PC-9 (cell line): ENCODE measurements around the gene IQSEC1. TPM values are rescaled to one million over a fixed set of nuclear protein-coding genes. Genes with fewer than 3 reads are reported as not detected.

Experiments used
- BruUV-seq: library from RNA; stranded (reverse); fragments of 400-500 nt; replicated peaks from 2 replicates; lab custom pipeline; 2021; lab: Mats Ljungman, UMichigan
- CTCF ChIA-PET: fragments of 300-600 bp; sonication (Branson Sonifier 250); formaldehyde crosslinking; loops from one replicate; lab custom pipeline; 2022; ENCODE audit warnings: antibody characterized with exemption; lab: Charles Lee
- POLR2A ChIA-PET: fragments of 300-600 bp; sonication (Branson Sonifier 250); formaldehyde crosslinking; loops from one replicate; lab custom pipeline; 2022; ENCODE audit warnings: antibody characterized with exemption; ENCODE audit not compliant: unreplicated experiment; lab: Charles Lee
- DNase-seq, 2 experiments: peaks; one replicate each; pipeline versions ENCODE4 v3.0.0 to v3.0.0-alpha.2; 2015 to 2022; ENCODE audit warnings: mixed read lengths in 1 of 2
- H2AFZ ChIP-seq: fragments of 200-600 bp; sonication (generic); 2 replicates; pipeline ENCODE4 v1.8.1; 2017; ENCODE audit warnings: antibody characterized with exemption
- H3F3A ChIP-seq: fragments of 200-600 bp; sonication (generic); 2 replicates; pipeline ENCODE4 v1.8.1; 2017; ENCODE audit warnings: antibody characterized with exemption, mild to moderate bottlenecking, low read depth; ENCODE audit not compliant: insufficient read depth
- H3K27ac ChIP-seq: fragments of 200-600 bp; sonication (generic); 2 replicates; pipeline ENCODE4 v1.6.1; 2016; ENCODE audit warnings: mixed run types
- H3K27me3 ChIP-seq: fragments of 200-600 bp; sonication (generic); 2 replicates; pipeline ENCODE4 v1.6.1; 2016; ENCODE audit warnings: low read depth, mixed run types; ENCODE audit not compliant: insufficient read depth
- H3K36me3 ChIP-seq: fragments of 200-600 bp; sonication (generic); 2 replicates; pipeline ENCODE4 v1.6.1; 2016; ENCODE audit warnings: low read depth, mixed run types
- H3K4me1 ChIP-seq: fragments of 200-600 bp; sonication (generic); replicated peaks from 2 replicates; pipeline ENCODE4 v1.6.1; 2016; ENCODE audit warnings: mixed run types; ENCODE audit not compliant: insufficient read depth
- H3K4me2 ChIP-seq: fragments of 200-600 bp; sonication (generic); 2 replicates; pipeline ENCODE4 v1.6.1; 2017; ENCODE audit warnings: mixed run types
- H3K4me3 ChIP-seq: fragments of 200-600 bp; sonication (generic); 2 replicates; pipeline ENCODE4 v1.6.1; 2016; ENCODE audit warnings: mixed run types
- H3K79me2 ChIP-seq: fragments of 200-600 bp; sonication (generic); 2 replicates; pipeline ENCODE4 v1.6.1; 2017; ENCODE audit warnings: low read depth, mixed run types
- H3K9me2 ChIP-seq: fragments of 200-600 bp; sonication (generic); 2 replicates; pipeline ENCODE4 v1.8.1; 2017; ENCODE audit warnings: mild to moderate bottlenecking; ENCODE audit not compliant: insufficient read depth
- H3K9me3 ChIP-seq: fragments of 200-600 bp; sonication (generic); 2 replicates; pipeline ENCODE4 v1.8.1; 2016; ENCODE audit warnings: low read depth; ENCODE audit not compliant: insufficient read depth
- H4K20me1 ChIP-seq: fragments of 200-600 bp; sonication (generic); 2 replicates; pipeline ENCODE4 v1.8.1; 2017; ENCODE audit not compliant: insufficient read depth
- EZH2 ChIP-seq: fragments of 200-600 bp; sonication (generic); IDR thresholded peaks from 2 replicates; pipeline ENCODE4 v1.8.0; 2017; ENCODE audit warnings: antibody characterized with exemption, low read depth
- intact Hi-C: fragments of 100-400 bp; cut with micrococcal nuclease; formaldehyde crosslinking; loops from one replicate; pipeline ENCODE4 v1.10.0; 2022; ENCODE audit not compliant: unreplicated experiment
- total RNA-seq: library from RNA; stranded (reverse); gene quantifications from 2 replicates; pipeline ENCODE4 v1.2.3, GENCODE V29; 2021
- TF ChIP-seq, protein P1 (sequence below): fragments of 200-600 bp; sonication (generic); conservative IDR thresholded peaks from 2 replicates; pipeline ENCODE4 v1.6.1; 2017; ENCODE audit warnings: mixed run types, antibody characterized with exemption, mild to moderate bottlenecking, moderate library complexity

IQSEC1 gene
- total RNA-seq, 1 experiment from 2014 or later: 30.7 TPM

DNA sequence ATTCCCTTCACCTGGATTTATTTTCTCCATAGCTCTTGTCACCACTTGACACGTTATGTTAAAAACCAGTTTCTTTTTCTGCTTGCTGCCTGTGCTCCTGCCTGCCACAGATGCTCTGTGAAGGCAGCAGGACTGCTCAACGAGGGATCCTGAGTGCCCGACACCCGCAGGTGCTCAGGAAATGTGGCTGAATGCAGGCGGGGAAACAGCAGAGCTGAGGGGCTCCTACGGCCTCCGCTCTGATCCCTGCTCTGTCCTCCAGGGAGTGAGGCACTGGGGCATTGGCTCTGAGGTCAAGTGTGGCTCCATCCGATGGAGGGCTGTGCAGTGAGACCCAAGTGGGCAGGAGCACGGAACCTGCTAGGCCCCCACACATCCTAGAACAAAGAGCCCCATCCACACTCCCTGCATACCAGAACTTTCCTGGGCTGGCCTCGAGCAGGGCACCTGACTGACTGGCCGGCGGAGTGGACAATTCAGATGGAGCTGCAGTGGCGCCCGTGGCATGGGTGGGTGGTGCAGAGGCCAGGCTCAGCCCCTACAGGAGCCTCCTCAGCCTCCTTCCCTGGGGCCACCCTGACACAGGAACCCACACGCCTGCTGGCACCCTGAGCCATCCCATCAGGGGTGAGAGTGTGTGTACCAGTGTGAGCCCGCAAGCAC, 27.9 kb downstream of the IQSEC1 start:
- H3K9me3 ChIP-seq: no peaks in the 10 kb centered on the region
- no peaks in the 10 kb centered on the region for H3K9me2 ChIP-seq
- no peaks in the 10 kb centered on the region for H3K4me1 ChIP-seq
- TF ChIP-seq, protein P1, sequence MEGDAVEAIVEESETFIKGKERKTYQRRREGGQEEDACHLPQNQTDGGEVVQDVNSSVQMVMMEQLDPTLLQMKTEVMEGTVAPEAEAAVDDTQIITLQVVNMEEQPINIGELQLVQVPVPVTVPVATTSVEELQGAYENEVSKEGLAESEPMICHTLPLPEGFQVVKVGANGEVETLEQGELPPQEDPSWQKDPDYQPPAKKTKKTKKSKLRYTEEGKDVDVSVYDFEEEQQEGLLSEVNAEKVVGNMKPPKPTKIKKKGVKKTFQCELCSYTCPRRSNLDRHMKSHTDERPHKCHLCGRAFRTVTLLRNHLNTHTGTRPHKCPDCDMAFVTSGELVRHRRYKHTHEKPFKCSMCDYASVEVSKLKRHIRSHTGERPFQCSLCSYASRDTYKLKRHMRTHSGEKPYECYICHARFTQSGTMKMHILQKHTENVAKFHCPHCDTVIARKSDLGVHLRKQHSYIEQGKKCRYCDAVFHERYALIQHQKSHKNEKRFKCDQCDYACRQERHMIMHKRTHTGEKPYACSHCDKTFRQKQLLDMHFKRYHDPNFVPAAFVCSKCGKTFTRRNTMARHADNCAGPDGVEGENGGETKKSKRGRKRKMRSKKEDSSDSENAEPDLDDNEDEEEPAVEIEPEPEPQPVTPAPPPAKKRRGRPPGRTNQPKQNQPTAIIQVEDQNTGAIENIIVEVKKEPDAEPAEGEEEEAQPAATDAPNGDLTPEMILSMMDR: no peak
- TF ChIP-seq EZH2: no peak
- POLR2A ChIA-PET: no interaction called here
- BruUV-seq: no TSS peak
- intact Hi-C loops: no loop called here
- no peaks in the 10 kb centered on the region for H3K79me2 ChIP-seq
- no peak overlapping the region for H2AFZ ChIP-seq
- no peak overlapping the region for H3K4me2 ChIP-seq
- H3K4me3 ChIP-seq: no peak overlapping the region
- DNase-seq: no peak
- peaks cover 3% of the 10 kb centered on the region; the same call in 1 of the 2 replicates for H4K20me1 ChIP-seq
- no peaks in the 10 kb centered on the region for H3K27me3 ChIP-seq
- no peaks in the 10 kb centered on the region for H3F3A ChIP-seq
- CTCF ChIA-PET: no interaction called here
- no peak overlapping the region for H3K27ac ChIP-seq
- no peaks in the 10 kb centered on the region for H3K36me3 ChIP-seq

DNA sequence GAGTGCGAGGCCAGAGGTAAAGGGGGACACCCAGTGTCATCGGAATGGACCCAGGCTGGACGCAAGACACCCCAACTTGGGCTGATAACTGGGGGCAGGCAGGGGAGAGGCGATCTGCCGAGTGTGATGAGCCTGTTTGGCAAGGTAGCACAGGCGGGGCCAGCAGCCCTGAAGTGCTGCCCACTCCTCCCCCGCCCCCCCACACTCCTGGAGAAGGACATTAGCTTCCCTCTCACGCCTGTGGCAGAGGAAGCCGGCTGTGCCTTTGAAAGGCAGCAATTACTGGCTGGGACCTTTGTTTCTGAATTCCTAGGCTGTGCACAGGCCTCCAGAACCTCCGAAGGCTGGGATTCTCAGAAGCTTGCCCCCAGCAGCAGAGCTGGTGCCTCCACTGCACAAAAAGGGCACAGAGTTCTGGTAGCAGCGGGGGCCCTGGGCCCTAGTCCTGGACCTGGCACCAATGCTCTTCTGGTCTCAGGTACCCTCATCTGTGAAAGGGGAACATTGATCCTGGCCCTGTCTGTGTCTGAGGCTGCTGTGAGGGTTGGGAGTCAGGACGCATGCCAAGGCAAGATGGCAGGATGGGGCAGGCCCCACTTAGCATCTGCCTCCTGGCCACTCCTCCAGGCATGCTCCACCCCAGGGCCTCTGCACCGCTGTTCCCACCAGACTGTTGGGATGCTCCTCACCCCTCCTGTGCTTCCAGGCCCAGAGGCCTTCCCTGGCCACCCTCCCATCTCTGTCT, 28.6 kb downstream of the IQSEC1 start:
- TF ChIP-seq, protein P1: no peak
- no peak for TF ChIP-seq EZH2
- Histone ChIP-seq H3K36me3 (no peaks in the 10 kb centered on the region), H3K4me2 (no peak overlapping the region), H3K9me2 (no peaks in the 10 kb centered on the region), H3K4me3 (no peak overlapping the region), H3F3A (no peaks in the 10 kb centered on the region), H3K9me3 (no peaks in the 10 kb centered on the region), H3K27me3 (no peaks in the 10 kb centered on the region), H4K20me1 (no peaks in the 10 kb centered on the region), H3K27ac (no peak overlapping the region), H3K79me2 (no peaks in the 10 kb centered on the region), H3K4me1 (no peaks in the 10 kb centered on the region), H2AFZ (no peak overlapping the region)
- CTCF ChIA-PET: no interaction called here
- no peak for DNase-seq
- intact Hi-C loops: no loop called here
- POLR2A ChIA-PET: no interaction called here
- no TSS peak for BruUV-seq

DNA sequence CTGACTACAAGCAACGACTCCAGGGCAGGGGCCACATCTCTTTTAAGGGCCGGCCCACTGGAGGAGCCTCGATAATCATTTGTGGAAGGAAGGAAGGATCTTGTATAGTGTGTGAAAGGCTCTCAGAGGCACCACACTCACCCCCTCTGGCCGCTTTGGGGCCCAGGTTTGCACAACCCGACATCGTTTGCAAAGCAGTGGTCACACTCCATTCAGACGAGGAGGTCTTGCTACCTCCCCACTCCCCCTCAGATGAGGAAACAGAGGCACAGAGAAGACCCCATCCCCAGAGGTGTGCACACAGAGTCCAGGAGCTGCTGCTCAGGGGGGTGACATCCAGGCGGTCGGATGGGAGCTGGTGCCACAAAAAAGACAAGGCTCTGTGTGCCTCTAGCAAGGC, 29.6 kb downstream of the IQSEC1 start:
- Histone ChIP-seq H3K9me3 (no peaks in the 10 kb centered on the region), H3K4me1 (no peaks in the 10 kb centered on the region), H2AFZ (no peak overlapping the region), H3K27me3 (no peaks in the 10 kb centered on the region), H3K36me3 (no peaks in the 10 kb centered on the region), H3K9me2 (no peaks in the 10 kb centered on the region), H4K20me1 (no peaks in the 10 kb centered on the region), H3K4me2 (no peak overlapping the region), H3F3A (no peaks in the 10 kb centered on the region), H3K79me2 (no peaks in the 10 kb centered on the region), H3K4me3 (no peak overlapping the region), H3K27ac (no peak overlapping the region)
- intact Hi-C loops: no loop called here
- CTCF ChIA-PET: no interaction called here
- POLR2A ChIA-PET: no interaction called here
- BruUV-seq: no TSS peak
- no peak for DNase-seq
- TF ChIP-seq, protein P1: no peak
- TF ChIP-seq EZH2: no peak
